Stimulated activated CD4-positive, alpha-beta T cell treated with anti-CD3 and anti-CD28 coated beads, Interleukin-12 subunit alpha, Interleukin-12 subunit beta, amount 100 ng/mL, for 48 hours (primary cell): ENCODE results near the gene FKBP1A.

ENCODE experiments used
- DNase-seq, 3 donors: peaks; one replicate each; pipeline ENCODE4 v3.0.0-alpha.2; 2020; ENCODE audit warnings: low read depth in 2 of 3, low spot score in 1 of 3

The FKBP1A gene

GRCh38 chr20:1320016-1320415, 72.8 kb downstream of the FKBP1A start:
- DNase-seq, result no peak

- no peak for DNase-seq
These were observed 73.4 kb downstream of the FKBP1A start for GRCh38 chr20:1319462-1319861.

- DNase-seq, result no peak
These were observed 73.8 kb downstream of the FKBP1A start for GRCh38 chr20:1319051-1319450.
